Measurements from ENCODE around the gene ALDH4A1. TPM values are rescaled to one million over a fixed set of nuclear protein-coding genes. Genes with fewer than 3 reads are reported as not detected.
"Not testable (repeated sequence)": the region's sequence is repeated elsewhere in the genome, so short reads cannot be mapped to it uniquely, and the experiment has no call there.

ALDH4A1 gene
- total RNA-seq, 3 donors from 2014 or later (not counting 1 experiment from before 2014, with no cell fraction given): 3.4 to 4.1 (median 3.7) TPM

- intact Hi-C loops (cut with micrococcal nuclease): no loop called here
- no peak overlapping the region for H3K27ac Mint-ChIP-seq
Observed at GRCh38 chr1:18852501-18852900, 49.9 kb downstream of the ALDH4A1 start.

DNA sequence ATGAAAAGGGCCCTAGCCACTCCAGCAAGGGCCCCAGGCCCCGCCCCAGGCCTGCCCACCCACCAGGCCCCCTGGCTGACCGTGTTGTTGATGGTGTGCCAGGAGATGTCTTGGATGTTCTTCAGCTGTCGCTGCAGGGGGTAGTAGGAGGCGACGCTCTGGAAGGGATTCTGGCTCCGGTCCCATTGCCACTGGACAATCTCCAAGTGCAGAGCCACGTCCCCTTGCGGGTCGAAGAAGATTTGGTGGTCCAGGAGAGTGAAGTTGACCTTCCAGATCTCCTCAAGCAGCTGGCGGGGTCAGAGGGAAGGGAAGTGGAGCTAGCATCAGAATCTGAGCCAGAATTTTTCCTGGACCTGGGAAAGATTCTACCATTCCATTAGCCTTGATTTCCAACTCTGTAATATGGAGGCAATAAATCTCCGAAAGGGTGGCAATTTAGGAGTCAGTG is 53.1 kb downstream of the ALDH4A1 start:
- Mint-ChIP-seq H3K27ac (no peak overlapping the region), H3K4me3 (no peak overlapping the region), H3K36me3 (no peaks in the 10 kb centered on the region), H3K9me3 (no peaks in the 10 kb centered on the region), H3K27me3 (ENCODE audit: low read depth in 2 of 2) (no peaks in the 10 kb centered on the region), H3K4me1 (no peaks in the 10 kb centered on the region)
- no peaks in the 10 kb centered on the region for H3K4me1 ChIP-seq (ENCODE audit: control insufficient read depth, insufficient read depth, low read length)
- no peaks in the 10 kb centered on the region for H3K36me3 ChIP-seq (ENCODE audit: control insufficient read depth, insufficient read depth, low read length)
- intact Hi-C loops (cut with micrococcal nuclease): no loop called here
- ATAC-seq: no peak
- TF ChIP-seq CTCF (IDR thresholded peaks at IDR 0.05): no peak
- no peak overlapping the region for H3K27ac ChIP-seq (ENCODE audit: low read length)
- H3K9me3 ChIP-seq (ENCODE audit: control insufficient read depth, insufficient read depth, low read length): no peaks in the 10 kb centered on the region
- WGBS (ENCODE audit: insufficient coverage): 79% methylated on average over 11 of the region's 11 CpGs
- no peak for DNase-seq
- H3K4me3 ChIP-seq (ENCODE audit: low read length): no peak overlapping the region
- no peaks in the 10 kb centered on the region for H3K27me3 ChIP-seq (ENCODE audit: control insufficient read depth, insufficient read depth, low read length)

More at GRCh38 chr1:18852501-18852900, 49.9 kb downstream of the ALDH4A1 start:
- Histone ChIP-seq H3K4me3 (ENCODE audit: low read length) (no peak overlapping the region), H3K9me3 (ENCODE audit: control insufficient read depth, insufficient read depth, low read length) (no peaks in the 10 kb centered on the region), H3K4me1 (ENCODE audit: control insufficient read depth, insufficient read depth, low read length) (no peaks in the 10 kb centered on the region), H3K27ac (ENCODE audit: low read length) (no peak overlapping the region), H3K36me3 (ENCODE audit: control insufficient read depth, insufficient read depth, low read length) (no peaks in the 10 kb centered on the region), H3K27me3 (ENCODE audit: control insufficient read depth, insufficient read depth, low read length) (no peaks in the 10 kb centered on the region)
- no peak for ATAC-seq
- Mint-ChIP-seq H3K36me3 (no peaks in the 10 kb centered on the region), H3K9me3 (no peaks in the 10 kb centered on the region), H3K4me1 (no peaks in the 10 kb centered on the region), H3K27me3 (ENCODE audit: low read depth in 2 of 2) (peaks cover 0 to 10% of the 10 kb centered on the region in 2 donors), H3K4me3 (no peak overlapping the region)
- 47% methylated on average over 6 of the region's 6 CpGs for WGBS (ENCODE audit: insufficient coverage)
- DNase-seq: no peak
- TF ChIP-seq CTCF (IDR thresholded peaks at IDR 0.05): no peak

DNA sequence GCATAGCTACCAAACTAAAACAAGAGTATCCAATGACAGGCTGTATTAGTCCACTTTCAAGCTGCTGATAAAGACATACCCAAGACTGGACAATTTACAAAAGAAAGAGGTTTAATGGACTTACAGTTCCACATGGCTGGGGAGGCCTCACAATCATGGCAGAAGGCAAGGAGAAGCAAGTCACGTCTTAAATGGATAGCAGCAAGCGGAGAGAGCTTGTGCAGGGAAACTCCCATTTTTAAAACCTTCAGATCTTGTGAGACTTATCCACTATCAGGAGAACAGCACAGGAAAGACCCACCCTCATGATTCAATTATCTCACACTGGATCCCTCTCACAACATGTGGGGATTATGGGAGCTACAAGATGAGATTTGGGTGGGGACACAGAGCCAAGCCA is 54.6 kb downstream of the ALDH4A1 start:
- H3K4me1 ChIP-seq (ENCODE audit: control insufficient read depth, insufficient read depth, low read length); DNase-seq; H3K9me3 ChIP-seq (ENCODE audit: control insufficient read depth, insufficient read depth, low read length); H3K27ac ChIP-seq (ENCODE audit: low read length); H3K36me3 ChIP-seq (ENCODE audit: control insufficient read depth, insufficient read depth, low read length); H3K27me3 Mint-ChIP-seq (ENCODE audit: low read depth in 2 of 2); H3K27me3 ChIP-seq (ENCODE audit: control insufficient read depth, insufficient read depth, low read length); H3K4me1 Mint-ChIP-seq; intact Hi-C loops (cut with micrococcal nuclease); H3K9me3 Mint-ChIP-seq; H3K36me3 Mint-ChIP-seq; H3K27ac Mint-ChIP-seq; ATAC-seq; H3K4me3 ChIP-seq (ENCODE audit: low read length); H3K4me3 Mint-ChIP-seq: not testable (repeated sequence)
- WGBS (ENCODE audit: insufficient coverage): 83% methylated on average over 2 of the region's 2 CpGs

DNA sequence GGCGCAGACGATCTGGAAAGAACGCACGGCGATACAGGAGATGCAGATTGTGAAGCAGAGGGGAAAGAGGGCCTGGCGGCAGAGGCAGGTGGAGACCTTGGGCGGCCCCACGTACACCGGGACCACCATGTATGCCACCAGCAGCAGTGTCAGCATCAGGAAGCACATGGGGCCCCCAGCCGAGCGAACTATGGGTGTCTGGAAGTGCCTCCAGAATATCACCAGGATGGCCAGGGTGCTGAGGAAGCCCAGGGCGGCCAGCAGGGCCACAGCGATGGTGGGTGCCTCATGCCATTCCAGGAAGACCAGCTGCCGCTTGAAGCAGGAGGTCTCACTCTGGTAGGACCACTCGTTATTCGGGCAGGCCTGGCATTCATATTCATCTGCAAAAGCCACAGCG is 62.2 kb downstream of the ALDH4A1 start:
- H3K36me3 ChIP-seq (ENCODE audit: control insufficient read depth, insufficient read depth, low read length): no peaks in the 10 kb centered on the region
- H3K36me3 Mint-ChIP-seq: no peaks in the 10 kb centered on the region
- H3K4me1 Mint-ChIP-seq: no peaks in the 10 kb centered on the region
- H3K4me1 ChIP-seq (ENCODE audit: control insufficient read depth, insufficient read depth, low read length): no peaks in the 10 kb centered on the region
- H3K9me3 Mint-ChIP-seq: no peaks in the 10 kb centered on the region
- H3K27ac ChIP-seq (ENCODE audit: low read length): no peak overlapping the region
- no peak for ATAC-seq
- no peak for TF ChIP-seq CTCF (IDR thresholded peaks at IDR 0.05)
- intact Hi-C loops (cut with micrococcal nuclease): no loop called here
- no peaks in the 10 kb centered on the region for H3K9me3 ChIP-seq (ENCODE audit: control insufficient read depth, insufficient read depth, low read length)
- no peak overlapping the region for H3K4me3 ChIP-seq (ENCODE audit: low read length)
- H3K27ac Mint-ChIP-seq: no peak overlapping the region
- H3K4me3 Mint-ChIP-seq: no peak overlapping the region
- 94% methylated on average over 17 of the region's 17 CpGs for WGBS (ENCODE audit: insufficient coverage)
- no peaks in the 10 kb centered on the region for H3K27me3 ChIP-seq (ENCODE audit: control insufficient read depth, insufficient read depth, low read length)
- peaks cover 11 to 21% of the 10 kb centered on the region in 2 donors for H3K27me3 Mint-ChIP-seq (ENCODE audit: low read depth in 2 of 2)
- DNase-seq: no peak
